GM21360 (cell line): ENCODE measurements around the gene COX10.
"Not testable (repeated sequence)": the region's sequence is repeated elsewhere in the genome, so short reads cannot be mapped to it uniquely, and the experiment has no call there.

ENCODE experiments used
- ATAC-seq: cut with Tn5 transposase; IDR thresholded peaks from one replicate; pipeline ENCODE4 v1.9.1; 2021; ENCODE audit warnings: mild to moderate bottlenecking, moderate library complexity; ENCODE audit not compliant: unreplicated experiment

COX10 gene

GRCh38 chr17:14069251-14070021 lies at the start of gene COX10:
COX10 (plus strand) TSS chr17:14069504; CDS start chr17:14069606, 102 bp downstream.
- ATAC-seq = peak; percentile 99

GRCh38 chr17:14021651-14022294 lies 47.5 kb upstream of the COX10 start:
- not testable (repeated sequence) for ATAC-seq

GRCh38 chr17:14029755-14030154 lies 39.5 kb upstream of the COX10 start:
- not testable (repeated sequence) for ATAC-seq

GRCh38 chr17:14032234-14032633 lies 37.1 kb upstream of the COX10 start:
- no peak for ATAC-seq

GRCh38 chr17:14033166-14033565 lies 36.1 kb upstream of the COX10 start:
- ATAC-seq = no peak

GRCh38 chr17:14037453-14037852 lies 31.9 kb upstream of the COX10 start:
- ATAC-seq = no peak

- no peak for ATAC-seq
Observed at GRCh38 chr17:14038206-14038605, 31.1 kb upstream of the COX10 start.

- ATAC-seq = no peak
Observed at GRCh38 chr17:14042411-14042810, 26.9 kb upstream of the COX10 start.

GRCh38 chr17:14044702-14045101 lies 24.6 kb upstream of the COX10 start:
- no peak for ATAC-seq

GRCh38 chr17:14046978-14047377 lies 22.3 kb upstream of the COX10 start:
- no peak for ATAC-seq

GRCh38 chr17:14047591-14047990 lies 21.7 kb upstream of the COX10 start:
- no peak for ATAC-seq

- no peak for ATAC-seq
Observed at GRCh38 chr17:14048169-14048568, 21.1 kb upstream of the COX10 start.

GRCh38 chr17:14050616-14051015 lies 18.7 kb upstream of the COX10 start:
- ATAC-seq = no peak

GRCh38 chr17:14051692-14052091 lies 17.6 kb upstream of the COX10 start:
- ATAC-seq = no peak

- no peak for ATAC-seq
Observed at GRCh38 chr17:14052886-14053615, 16.3 kb upstream of the COX10 start.

- no peak for ATAC-seq
Observed at GRCh38 chr17:14057591-14057990, 11.7 kb upstream of the COX10 start.

- no peak for ATAC-seq
Observed at GRCh38 chr17:14058051-14058450, 11.3 kb upstream of the COX10 start.

- no peak for ATAC-seq
Observed at GRCh38 chr17:14060706-14061105, 8.6 kb upstream of the COX10 start.

GRCh38 chr17:14061666-14062560 lies 7.4 kb upstream of the COX10 start:
- no peak for ATAC-seq

- ATAC-seq = no peak
Observed at GRCh38 chr17:14067347-14067746, 2.0 kb upstream of the COX10 start.
